Suppressor macrophage treated with lipopolysaccharide for 4 hours (primary cell): ENCODE measurements around the gene MVP.

Source experiments
- DNase-seq: peaks from one replicate; pipeline ENCODE4 v3.0.0-alpha.2; 2020

The MVP gene

DNA sequence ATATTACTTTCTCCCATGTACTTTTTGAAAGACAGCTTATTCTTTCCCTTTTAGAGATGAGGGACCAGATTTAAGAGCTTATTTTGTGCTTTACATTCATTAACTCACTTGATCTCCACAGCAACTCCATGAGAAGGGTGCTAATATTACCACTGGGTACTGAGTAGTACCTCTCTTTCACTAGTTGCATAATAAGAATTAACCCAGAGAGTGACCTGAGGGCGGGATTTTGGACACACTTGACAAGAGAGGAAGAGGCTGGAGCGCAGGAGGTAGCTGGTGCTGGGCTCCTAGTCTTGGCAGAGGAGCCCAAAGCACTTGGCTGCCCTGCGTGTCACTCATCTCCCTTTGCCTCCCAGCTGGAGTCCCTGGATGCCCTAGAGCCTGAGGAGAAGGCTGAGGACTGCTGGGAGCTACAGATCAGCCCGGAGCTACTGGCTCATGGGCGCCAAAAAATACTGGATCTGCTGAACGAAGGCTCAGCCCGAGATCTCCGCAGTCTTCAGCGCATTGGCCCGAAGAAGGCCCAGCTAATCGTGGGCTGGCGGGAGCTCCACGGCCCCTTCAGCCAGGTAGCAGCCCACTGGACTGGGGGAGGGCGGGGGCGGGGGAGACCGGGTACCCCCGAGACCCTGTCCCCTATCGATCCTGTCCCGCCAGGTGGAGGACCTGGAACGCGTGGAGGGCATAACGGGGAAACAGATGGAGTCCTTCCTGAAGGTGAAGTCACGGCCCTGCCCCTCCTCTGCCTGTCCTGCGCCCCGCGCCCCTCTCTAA, 15.6 kb upstream of the MVP start:
- no peak for DNase-seq

DNA sequence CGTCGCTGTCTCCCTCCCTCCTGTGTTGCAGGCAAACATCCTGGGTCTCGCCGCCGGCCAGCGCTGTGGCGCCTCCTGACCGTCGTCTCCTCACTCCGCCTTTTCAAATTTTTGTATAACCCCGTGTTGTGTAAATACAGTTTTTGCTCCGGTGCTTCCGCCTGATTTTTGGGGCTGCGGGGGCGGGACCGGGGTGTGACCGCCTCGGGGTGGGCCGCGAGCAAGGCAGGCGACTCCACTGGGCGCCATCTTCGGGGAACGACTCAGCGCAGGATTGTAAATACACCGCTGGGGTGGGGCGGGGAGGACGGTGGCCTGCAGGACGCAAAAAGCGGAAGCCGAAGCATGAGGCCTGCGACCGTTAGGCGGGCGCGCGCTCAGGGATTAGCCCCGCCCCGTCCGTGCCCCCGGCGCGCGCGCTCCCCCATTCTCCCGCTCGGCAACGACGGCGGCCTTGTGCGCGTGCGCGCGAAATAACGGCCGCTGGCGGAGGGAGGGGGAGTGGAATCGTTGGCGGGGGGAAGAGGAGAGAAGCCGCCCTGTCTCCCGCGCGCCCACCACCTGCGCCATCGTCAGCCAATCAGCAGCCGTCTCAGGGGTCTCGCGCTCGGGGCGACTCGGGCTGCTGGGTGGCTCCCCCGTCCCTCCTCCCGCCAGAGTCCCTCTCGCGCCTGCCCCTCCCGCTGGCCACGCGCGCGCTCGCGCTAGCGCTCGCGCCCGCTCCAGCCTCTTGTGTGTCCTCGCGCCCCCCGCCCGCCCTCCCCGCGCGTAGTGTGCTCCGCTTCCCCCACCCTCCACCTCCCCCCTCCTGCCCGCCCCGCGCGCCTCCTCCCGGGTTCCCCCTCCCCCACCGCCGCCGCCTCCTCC, 14.8 kb upstream of the MVP start:
- peak; percentile 99 for DNase-seq

DNA sequence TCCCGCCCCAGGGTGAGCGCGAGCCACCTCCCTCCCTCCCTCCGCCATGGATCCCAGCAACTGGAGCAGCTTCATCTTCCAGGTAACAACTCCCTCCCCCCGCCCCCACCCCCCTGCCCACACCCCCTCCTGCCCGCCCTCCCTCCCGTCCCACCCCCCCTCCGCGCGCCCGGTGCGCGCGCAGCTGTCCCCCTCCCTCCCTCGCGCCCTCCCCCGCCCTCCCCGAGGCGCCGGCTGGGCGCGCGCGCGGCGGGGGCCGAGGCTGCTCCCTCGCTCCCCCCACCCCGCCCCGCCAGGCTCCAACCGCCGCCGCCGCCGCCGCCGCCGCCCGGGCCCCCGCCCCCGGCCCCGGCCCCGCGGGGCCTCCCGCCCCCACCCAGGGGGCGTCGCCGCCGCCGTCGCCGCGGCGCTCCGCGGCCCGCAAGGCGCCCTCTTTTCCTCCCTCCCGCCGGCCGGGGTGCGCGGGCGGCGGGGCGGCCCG, 14.1 kb upstream of the MVP start, which contains the start of gene MAZ:
MAZ (plus strand) TSS at position 431 of the 481 bp plus-strand sequence. CDS start 173 bp downstream, outside the sequence.
- peak; percentile 73 for DNase-seq

DNA sequence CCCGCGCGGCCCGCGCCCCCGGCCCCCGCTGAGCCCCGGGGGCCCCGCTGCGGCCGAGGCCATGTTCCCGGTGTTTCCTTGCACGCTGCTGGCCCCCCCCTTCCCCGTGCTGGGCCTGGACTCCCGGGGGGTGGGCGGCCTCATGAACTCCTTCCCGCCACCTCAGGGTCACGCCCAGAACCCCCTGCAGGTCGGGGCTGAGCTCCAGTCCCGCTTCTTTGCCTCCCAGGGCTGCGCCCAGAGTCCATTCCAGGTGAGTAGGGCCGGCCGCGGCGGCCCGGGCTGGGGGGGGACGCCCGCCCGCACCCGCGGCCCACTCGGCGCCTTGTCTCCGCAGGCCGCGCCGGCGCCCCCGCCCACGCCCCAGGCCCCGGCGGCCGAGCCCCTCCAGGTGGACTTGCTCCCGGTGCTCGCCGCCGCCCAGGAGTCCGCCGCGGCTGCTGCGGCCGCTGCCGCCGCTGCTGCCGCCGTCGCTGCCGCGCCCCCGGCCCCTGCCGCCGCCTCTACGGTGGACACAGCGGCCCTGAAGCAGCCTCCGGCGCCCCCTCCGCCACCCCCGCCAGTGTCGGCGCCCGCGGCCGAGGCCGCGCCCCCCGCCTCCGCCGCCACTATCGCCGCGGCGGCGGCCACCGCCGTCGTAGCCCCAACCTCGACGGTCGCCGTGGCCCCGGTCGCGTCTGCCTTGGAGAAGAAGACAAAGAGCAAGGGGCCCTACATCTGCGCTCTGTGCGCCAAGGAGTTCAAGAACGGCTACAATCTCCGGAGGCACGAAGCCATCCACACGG, 13.4 kb upstream of the MVP start:
- no peak for DNase-seq

DNA sequence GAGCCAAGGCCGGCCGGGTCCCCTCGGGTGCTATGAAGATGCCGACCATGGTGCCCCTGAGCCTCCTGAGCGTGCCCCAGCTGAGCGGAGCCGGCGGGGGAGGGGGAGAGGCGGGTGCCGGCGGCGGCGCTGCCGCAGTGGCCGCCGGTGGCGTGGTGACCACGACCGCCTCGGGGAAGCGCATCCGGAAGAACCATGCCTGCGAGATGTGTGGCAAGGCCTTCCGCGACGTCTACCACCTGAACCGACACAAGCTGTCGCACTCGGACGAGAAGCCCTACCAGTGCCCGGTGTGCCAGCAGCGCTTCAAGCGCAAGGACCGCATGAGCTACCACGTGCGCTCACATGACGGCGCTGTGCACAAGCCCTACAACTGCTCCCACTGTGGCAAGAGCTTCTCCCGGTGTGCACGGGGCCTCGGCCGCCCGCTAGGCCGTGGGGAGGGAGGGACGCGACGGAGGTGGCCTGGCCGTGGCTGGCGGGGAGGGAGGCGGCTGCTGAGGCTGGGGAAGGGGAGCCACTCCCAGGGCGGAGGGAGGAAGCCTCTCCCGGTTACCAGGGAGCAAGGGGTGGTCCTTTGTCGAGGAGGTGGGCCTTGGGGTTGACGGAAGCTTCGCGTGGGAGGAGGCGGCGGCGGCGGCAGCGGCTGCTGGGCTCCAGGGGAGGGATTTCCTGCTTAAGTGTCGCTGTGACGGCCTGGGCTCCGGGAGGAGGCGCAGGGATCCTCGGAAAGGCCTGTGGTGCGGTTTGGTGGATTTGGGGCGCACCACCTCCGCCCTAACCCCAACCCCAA, 12.6 kb upstream of the MVP start:
- DNase-seq, result peak; percentile 89

DNA sequence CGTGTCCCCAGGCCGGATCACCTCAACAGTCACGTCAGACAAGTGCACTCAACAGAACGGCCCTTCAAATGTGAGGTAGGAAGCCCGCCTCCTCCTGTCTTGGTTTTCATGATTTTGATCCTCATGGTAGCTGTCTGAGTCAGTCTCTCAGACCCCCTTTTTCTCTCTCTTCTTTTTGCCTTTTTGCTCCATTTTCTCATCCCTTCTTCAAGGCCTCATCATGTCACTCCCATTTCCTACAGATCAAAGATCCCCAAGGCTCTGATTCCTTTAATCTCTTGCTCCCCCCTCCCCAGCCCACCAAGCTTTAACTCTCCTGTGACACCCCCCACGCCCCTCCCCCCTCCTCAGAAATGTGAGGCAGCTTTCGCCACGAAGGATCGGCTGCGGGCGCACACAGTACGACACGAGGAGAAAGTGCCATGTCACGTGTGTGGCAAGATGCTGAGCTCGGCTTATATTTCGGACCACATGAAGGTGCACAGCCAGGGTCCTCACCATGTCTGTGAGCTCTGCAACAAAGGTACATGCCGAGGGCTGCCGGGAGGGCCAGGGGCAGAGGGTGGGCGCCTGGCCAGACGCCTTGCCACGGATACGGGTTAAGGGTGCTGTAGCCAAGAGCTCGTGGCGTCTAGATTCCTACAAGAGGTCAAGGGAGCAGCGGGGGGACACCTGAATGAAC, 11.9 kb upstream of the MVP start:
- no peak for DNase-seq

DNA sequence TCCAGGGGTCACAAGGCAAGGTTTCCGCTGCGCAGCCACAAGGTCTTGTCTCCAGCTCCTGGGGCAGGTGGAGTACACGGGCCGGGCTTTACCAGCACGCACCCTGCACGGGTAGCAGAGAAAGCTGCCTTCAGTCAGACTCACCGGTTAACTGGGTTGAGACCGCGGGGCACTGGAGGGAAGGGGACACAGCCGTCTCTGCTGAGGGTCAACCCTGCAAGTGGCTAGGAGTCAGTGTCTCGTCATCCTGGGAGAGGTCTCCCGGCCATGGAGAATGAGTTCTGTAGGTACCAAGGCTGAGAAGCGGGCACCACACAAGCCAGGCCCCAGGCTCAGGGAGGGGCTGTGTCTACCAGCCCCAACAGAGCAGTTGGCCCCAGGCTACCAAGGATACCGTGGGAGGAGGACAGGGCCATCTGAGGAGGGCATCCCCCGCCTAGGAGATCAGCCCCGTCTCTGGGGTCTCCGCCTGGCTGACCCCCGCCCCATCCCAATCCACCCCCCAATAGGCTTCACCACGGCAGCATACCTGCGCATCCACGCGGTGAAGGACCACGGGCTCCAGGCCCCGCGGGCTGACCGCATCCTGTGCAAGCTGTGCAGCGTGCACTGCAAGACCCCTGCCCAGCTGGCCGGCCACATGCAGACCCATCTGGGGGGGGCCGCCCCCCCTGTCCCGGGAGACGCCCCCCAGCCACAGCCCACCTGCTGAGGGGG, 11.1 kb upstream of the MVP start:
- DNase-seq, result no peak

DNA sequence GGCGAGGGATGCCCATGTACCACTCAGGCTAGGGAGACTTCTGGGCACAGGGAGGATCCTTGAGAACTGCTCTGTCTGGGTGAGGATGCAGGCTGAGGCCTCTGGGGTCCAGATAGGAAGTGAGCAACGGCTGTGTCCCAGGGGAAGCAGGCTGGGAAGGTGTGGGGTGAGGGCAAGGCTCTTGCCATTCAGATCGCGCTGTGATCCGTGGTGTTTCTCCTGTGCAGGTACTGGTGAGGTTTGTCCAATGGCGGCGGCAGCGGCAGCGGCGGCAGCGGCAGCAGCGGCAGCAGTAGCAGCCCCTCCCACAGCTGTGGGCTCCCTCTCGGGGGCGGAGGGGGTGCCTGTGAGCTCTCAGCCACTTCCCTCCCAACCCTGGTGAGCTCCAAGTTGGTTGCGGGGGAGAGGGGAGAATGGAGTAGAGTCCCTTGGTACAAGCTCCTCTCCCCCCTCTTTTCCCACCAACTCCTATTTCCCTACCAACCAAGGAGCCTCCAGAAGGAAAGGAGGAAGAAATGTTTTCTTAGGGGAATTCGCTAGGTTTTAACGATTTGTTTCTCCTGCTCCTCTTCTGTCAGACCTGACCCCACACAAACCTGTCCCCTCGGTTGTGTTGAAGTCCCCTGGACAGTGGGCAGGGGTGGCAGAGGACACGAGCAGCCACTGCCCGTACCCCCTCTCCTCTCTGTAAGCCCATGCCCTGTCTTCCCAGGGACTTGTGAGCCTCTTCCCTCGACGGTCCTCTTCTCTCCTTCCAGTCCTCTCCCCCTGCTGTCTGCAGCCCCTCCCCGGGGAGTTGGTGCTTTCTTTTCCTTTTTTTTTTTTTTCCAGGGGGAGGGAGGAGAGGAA, 10.2 kb upstream of the MVP start:
- DNase-seq, result no peak

DNA sequence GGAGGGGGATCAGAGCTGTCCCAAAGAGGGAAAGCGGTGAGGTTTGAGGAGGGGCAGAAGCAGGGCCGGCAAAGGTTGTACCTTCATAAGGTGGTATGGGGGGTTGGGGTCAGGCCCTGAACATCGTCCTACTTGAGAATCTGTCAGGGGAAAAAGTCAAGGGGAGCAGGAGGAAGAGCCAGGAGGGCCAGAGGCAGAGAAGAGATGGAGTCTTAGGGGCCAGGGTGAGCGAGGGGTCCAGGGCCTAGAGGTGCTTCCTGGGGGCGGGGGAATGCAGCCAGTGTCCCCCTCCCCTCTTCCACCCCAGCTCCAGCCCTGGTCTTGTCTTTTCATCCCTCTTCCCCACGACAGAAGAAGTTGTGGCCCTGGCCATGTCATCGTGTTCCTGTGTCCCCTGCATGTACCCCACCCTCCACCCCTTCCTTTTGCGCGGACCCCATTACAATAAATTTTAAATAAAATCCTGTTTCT, 9.5 kb upstream of the MVP start:
- DNase-seq, result no peak

DNA sequence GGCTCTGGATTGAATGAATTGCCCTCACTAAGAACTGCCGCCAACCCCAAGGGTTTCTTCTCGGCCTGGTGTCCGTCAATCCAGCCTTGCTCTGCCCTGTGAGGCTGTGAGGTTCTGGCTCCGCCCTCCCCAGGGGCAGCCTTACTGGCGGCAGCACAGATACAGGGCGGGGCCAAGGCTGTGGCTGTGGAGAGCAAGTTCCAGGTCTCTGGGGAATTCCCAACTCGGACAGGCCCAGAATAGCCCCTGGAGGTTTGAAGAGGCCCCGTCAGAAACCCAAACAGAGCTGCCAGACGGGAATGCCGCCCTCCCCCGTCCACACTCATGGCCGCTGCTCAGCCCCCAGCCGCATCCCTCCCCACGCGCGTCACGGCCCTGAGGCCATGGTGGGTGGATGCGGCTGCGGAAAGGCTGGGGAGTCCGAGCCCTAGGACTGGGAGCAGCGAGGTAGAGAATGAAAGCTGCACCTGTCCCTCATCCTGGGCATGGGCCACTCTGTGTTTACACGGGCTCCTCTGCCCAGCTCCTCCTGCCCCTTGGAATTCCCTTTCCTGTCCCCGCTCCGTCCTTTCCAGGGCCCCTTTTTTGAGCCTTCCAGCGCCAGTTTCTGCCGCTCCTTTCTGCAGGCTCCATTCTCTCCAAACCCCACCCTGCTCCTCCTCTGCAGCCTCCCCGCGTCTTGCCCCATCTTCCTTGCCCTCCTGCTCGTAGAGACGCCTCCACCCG, 8.9 kb upstream of the MVP start:
- DNase-seq, result peak; percentile 96

DNA sequence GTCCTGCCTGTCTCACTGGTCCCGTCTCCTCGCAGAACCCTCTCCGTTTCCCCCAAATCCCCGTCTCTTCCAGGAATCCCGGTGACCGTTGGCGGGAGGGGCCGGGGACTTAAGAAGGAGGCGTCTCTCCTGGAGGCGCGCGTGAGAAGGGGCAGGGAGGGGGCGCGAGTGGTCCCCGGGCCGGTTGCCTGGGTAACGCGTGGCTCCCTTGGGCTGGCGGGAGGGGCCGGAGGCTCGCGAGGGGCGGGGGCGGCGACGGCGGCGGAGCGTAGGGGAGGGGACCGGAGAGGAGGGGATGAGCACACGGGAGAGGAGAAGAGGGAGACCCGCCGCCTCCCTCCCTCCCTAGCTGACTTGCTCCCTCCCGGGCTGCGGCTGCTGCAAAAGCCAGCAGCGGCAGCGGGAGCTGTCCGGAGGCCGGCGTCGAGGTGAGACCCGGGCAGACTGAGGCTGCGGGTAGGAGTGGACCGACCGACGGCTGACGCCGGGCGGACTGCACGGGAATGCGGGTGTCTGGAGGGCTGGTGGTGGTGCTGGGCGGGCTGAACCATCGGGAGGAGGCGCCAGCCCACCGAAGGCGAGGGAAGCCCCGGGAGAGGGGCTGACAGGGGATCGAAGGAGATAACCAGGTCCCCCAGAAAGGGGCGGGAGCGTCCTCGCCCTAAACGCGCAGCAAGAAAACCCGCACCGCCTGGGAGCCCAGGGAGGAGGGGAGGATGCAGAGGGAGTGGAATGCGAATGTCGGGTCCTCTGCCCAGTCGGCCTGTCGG, 8.2 kb upstream of the MVP start, which contains the start of gene PRRT2:
PRRT2 (plus strand) TSS at position 298 of the 770 bp plus-strand sequence. CDS start 862 bp downstream, outside the sequence.
- no peak for DNase-seq

DNA sequence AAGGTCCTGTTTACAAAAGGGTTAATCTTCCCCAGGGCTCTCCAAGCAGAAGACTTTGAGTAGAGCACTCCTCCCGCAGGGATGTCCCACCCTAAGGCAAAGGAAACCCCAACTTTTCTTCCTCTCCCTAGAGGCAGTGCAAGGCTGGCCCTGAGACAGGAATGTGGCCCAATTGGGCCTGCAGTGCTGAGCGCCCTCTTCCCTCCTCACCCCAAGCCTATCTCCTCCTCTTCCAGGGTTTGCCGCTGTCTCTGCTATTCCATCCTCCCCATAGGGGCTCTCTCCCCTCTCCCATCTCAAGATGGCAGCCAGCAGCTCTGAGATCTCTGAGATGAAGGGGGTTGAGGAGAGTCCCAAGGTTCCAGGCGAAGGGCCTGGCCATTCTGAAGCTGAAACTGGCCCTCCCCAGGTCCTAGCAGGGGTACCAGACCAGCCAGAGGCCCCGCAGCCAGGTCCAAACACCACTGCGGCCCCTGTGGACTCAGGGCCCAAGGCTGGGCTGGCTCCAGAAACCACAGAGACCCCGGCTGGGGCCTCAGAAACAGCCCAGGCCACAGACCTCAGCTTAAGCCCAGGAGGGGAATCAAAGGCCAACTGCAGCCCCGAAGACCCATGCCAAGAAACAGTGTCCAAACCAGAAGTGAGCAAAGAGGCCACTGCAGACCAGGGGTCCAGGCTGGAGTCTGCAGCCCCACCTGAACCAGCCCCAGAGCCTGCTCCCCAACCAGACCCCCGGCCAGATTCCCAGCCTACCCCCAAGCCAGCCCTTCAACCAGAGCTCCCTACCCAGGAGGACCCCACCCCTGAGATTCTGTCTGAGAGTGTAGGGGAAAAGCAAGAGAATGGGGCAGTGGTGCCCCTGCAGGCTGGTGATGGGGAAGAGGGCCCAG, 7.3 kb upstream of the MVP start:
- no peak for DNase-seq

DNA sequence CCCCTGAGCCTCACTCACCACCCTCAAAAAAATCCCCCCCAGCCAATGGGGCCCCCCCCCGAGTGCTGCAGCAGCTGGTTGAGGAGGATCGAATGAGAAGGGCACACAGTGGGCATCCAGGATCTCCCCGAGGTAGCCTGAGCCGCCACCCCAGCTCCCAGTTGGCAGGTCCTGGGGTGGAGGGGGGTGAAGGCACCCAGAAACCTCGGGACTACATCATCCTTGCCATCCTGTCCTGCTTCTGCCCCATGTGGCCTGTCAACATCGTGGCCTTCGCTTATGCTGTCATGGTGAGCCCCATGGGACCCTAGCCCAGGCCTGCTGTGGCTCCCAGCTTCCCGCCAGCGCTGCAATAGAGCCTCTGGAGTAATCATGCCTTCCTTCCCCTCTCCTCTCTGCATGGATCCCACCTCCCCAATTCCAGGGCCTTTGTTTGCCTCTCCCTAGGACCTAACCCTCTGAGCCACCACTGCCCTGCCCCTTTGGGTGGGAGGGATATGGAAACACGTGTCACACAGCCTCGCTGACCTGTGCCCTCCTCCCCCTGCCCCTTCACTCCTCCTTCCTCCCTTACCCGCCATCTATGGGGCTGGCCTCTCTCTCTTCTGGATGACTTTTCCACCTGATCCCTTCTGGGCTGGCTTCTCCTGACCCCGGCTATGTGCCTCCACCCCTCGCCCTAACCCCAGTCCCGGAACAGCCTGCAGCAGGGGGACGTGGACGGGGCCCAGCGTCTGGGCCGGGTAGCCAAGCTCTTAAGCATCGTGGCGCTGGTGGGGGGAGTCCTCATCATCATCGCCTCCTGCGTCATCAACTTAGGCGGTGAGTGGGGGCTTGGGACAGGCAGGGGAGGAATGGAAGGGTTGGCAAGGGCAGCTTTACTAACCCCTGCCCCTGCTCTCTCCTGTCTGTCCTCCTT, 6.4 kb upstream of the MVP start:
- no peak for DNase-seq

DNA sequence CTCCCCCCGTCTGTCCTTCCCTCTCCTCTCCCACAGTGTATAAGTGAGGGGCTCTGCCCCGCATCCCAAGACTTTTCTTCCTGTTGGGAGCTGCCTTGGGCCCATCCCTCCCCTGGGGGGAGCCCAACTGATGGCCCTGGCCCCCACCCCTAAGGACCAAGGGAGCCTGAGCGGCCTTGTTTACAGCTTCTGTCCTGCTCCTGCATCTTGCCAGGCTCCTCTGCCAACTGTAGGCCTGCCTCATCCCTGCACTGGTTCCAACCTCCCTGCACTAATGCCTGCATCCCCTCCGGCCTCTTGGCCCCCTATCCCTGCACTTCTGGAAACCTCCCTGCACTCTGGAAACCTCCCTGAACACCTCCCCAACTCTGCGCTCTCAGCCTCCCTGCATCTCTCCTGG, 5.7 kb upstream of the MVP start:
- no peak for DNase-seq

DNA sequence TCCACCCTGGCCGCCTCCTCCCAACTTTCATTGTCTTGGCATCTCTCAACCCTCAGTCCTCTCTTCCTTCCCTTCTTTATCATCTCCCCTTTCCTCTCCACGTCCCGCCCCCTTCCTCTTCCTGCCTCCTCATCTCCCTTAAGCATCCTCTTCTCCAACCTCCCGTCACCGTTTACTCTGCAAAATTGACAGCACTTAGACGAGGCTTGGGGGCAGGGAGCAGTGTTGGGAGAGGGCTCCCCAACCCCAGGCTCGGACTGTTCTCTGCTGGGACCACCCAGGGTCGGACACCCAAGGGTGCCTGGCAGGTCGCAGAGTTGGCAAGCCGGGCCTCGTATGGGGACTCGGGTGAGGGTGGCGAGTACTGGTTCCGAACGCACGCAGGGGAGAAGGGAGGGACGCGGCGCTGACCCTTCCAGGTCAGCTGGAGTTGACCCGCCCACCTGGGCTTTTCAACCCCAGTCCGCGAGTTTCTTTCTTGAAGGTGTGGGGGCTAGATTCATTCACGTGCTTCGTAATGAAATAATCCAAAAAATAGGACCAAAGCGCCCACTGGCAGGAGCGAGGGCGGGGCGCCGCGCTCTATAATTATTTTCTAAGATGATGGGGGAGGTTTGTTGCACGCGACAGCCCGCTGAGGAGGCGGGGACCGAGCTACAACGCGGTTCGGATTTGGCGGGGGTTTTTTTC, 5.1 kb upstream of the MVP start:
- no peak for DNase-seq
